Astrocyte (in vitro differentiated cells and primary cell): ENCODE data around the gene TAF6L.

ENCODE experiments used
- CTCF ChIP-seq: IDR thresholded peaks from 2 replicates; pipeline ENCODE4 v1.5.1; 2011; ENCODE audit warnings: low read depth, mild to moderate bottlenecking, inconsistent platforms, low read length, moderate library complexity; ENCODE audit not compliant: insufficient read depth
- EZH2 ChIP-seq: IDR thresholded peaks from 2 replicates; pipeline ENCODE4 v1.6.1; 2012; ENCODE audit warnings: mild to moderate bottlenecking, low read length, inconsistent platforms; ENCODE audit not compliant: insufficient read depth

- TF ChIP-seq EZH2 (no peak), CTCF (no peak)
Observed at GRCh38 chr11:62727165-62727871, 43.9 kb upstream of the TAF6L start, which contains the start of gene HNRNPUL2.
